Endodermal cell (in vitro differentiated cells): ENCODE data around the gene SH2D6. TPM values are rescaled to one million over a fixed set of nuclear protein-coding genes. Genes with fewer than 3 reads are reported as not detected.

ENCODE experiments used
- DNase-seq: peaks from one replicate; pipeline ENCODE4 v3.0.0-alpha.2; 2017
- H3K27ac ChIP-seq: 2 replicates; pipeline ENCODE4 v1.5.1; 2013; ENCODE audit warnings: mild to moderate bottlenecking, low read depth, low read length, moderate library complexity
- H3K27me3 ChIP-seq: 2 replicates; pipeline ENCODE4 v1.6.1; 2013; ENCODE audit warnings: mild to moderate bottlenecking, low read length, moderate library complexity; ENCODE audit not compliant: insufficient read depth, control insufficient read depth, poor library complexity, severe bottlenecking
- H3K36me3 ChIP-seq: 2 replicates; pipeline ENCODE4 v1.7.0; 2013; ENCODE audit warnings: mild to moderate bottlenecking, low read length, moderate library complexity; ENCODE audit not compliant: control insufficient read depth, insufficient read depth
- H3K4me1 ChIP-seq: one replicate; pipeline ENCODE4 v1.7.0; 2013; ENCODE audit warnings: low read length; ENCODE audit not compliant: control insufficient read depth, insufficient read depth
- H3K4me3 ChIP-seq: 2 replicates; pipeline ENCODE4 v1.5.1; 2013; ENCODE audit warnings: mild to moderate bottlenecking, low read length, moderate library complexity
- H3K9ac ChIP-seq: 2 replicates; pipeline ENCODE4 v1.6.1; 2013; ENCODE audit warnings: mild to moderate bottlenecking, low read length, moderate library complexity; ENCODE audit not compliant: poor library complexity, severe bottlenecking; ENCODE audit errors: extremely low read depth
- H3K9me3 ChIP-seq: 2 replicates; pipeline ENCODE4 v1.6.1; 2013; ENCODE audit warnings: mild to moderate bottlenecking, low read length, moderate library complexity; ENCODE audit not compliant: control insufficient read depth
- H3K27ac Mint-ChIP-seq: 2 replicates; pipeline ENCODE4 v1.8.0; 2020; ENCODE audit warnings: mixed read lengths
- H3K27me3 Mint-ChIP-seq: 2 replicates; pipeline ENCODE4 v1.8.0; 2021; ENCODE audit warnings: mild to moderate bottlenecking, mixed read lengths; ENCODE audit not compliant: insufficient read depth
- H3K36me3 Mint-ChIP-seq: 2 replicates; pipeline ENCODE4 v1.8.0; 2020; ENCODE audit warnings: low read depth, mixed read lengths
- H3K4me1 Mint-ChIP-seq: 2 replicates; pipeline ENCODE4 v1.8.0; 2020; ENCODE audit warnings: mixed read lengths
- H3K4me3 Mint-ChIP-seq: 2 replicates; pipeline ENCODE4 v1.8.0; 2020; ENCODE audit warnings: mild to moderate bottlenecking, moderate library complexity, mixed read lengths
- H3K9me3 Mint-ChIP-seq: 2 replicates; pipeline ENCODE4 v1.8.0; 2020; ENCODE audit warnings: mild to moderate bottlenecking, mixed read lengths
- WGBS, 2 experiments: methylation state at CpG; one replicate each; pipeline versions ENCODE4 v1.1.5 to v1.1.7; 2013; ENCODE audit warnings: missing lambda C conversion rate in 2 of 2, mixed read lengths in 1 of 2; ENCODE audit not compliant: insufficient coverage in 1 of 2, insufficient read length in 1 of 2; 5-methylcytosine and 5-hydroxymethylcytosine counted together
- total RNA-seq, 2 donors: library from RNA; stranded (reverse); fragmentation: NEBNext Ultra II Directional in 1 of 2; extraction: Animal tissue kit (Norgen Biotek cat#: 25700) in 1 of 2; gene quantifications; 2 replicates in 1 of 2; 3 replicates in 1 of 2; pipeline ENCODE4 v1.2.1, GENCODE V29; 2021
- TF ChIP-seq, protein P1 (sequence below): fragments of 200-600 bp; sonication (generic); conservative IDR thresholded peaks from 2 replicates; pipeline ENCODE4 v1.5.0; 2021; ENCODE audit warnings: antibody characterized with exemption, mild to moderate bottlenecking

SH2D6 gene
- total RNA-seq, 2 donors from 2014 or later, result 0.68 to 1.1 TPM

- 90 to 94% methylated on average over 6 to 7 of the region's 7 CpGs for WGBS, 2 experiments
- Histone ChIP-seq H3K27me3 (no peaks in the 10 kb centered on the region), H3K36me3 (no peaks in the 10 kb centered on the region), H3K27ac (no peak overlapping the region), H3K9me3 (no peaks in the 10 kb centered on the region), H3K9ac (no peak overlapping the region), H3K4me3 (no peak overlapping the region), H3K4me1 (peaks cover 14% of the 10 kb centered on the region)
- no peaks in the 10 kb centered on the region for H3K9me3 Mint-ChIP-seq
- no peak for DNase-seq
- H3K27me3 Mint-ChIP-seq, result no peaks in the 10 kb centered on the region
- H3K36me3 Mint-ChIP-seq, result no peaks in the 10 kb centered on the region
- H3K27ac Mint-ChIP-seq, result no peak overlapping the region
- TF ChIP-seq, protein P1, sequence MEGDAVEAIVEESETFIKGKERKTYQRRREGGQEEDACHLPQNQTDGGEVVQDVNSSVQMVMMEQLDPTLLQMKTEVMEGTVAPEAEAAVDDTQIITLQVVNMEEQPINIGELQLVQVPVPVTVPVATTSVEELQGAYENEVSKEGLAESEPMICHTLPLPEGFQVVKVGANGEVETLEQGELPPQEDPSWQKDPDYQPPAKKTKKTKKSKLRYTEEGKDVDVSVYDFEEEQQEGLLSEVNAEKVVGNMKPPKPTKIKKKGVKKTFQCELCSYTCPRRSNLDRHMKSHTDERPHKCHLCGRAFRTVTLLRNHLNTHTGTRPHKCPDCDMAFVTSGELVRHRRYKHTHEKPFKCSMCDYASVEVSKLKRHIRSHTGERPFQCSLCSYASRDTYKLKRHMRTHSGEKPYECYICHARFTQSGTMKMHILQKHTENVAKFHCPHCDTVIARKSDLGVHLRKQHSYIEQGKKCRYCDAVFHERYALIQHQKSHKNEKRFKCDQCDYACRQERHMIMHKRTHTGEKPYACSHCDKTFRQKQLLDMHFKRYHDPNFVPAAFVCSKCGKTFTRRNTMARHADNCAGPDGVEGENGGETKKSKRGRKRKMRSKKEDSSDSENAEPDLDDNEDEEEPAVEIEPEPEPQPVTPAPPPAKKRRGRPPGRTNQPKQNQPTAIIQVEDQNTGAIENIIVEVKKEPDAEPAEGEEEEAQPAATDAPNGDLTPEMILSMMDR, result no peak
- peak overlapping the region; percentile 80 for H3K4me3 Mint-ChIP-seq
- peaks cover 20% of the 10 kb centered on the region for H3K4me1 Mint-ChIP-seq
Observed at GRCh38 chr2:85414761-85415553, 3.6 kb upstream of the SH2D6 start.

GRCh38 chr2:85415980-85416650 is 2.4 kb upstream of the SH2D6 start:
- no peaks in the 10 kb centered on the region for H3K36me3 ChIP-seq
- no peak for DNase-seq
- H3K4me3 Mint-ChIP-seq, result no peak overlapping the region
- 87% methylated on average over 11 to 12 of the region's 12 CpGs for WGBS, 2 experiments
- no peaks in the 10 kb centered on the region for H3K27me3 ChIP-seq
- H3K27ac Mint-ChIP-seq, result no peak overlapping the region
- peaks cover 26% of the 10 kb centered on the region for H3K4me1 Mint-ChIP-seq
- H3K4me1 ChIP-seq, result peaks cover 14% of the 10 kb centered on the region
- TF ChIP-seq, protein P1, result no peak
- H3K9me3 Mint-ChIP-seq, result no peaks in the 10 kb centered on the region
- H3K27me3 Mint-ChIP-seq, result no peaks in the 10 kb centered on the region
- H3K4me3 ChIP-seq, result no peak overlapping the region
- no peak overlapping the region for H3K27ac ChIP-seq
- no peaks in the 10 kb centered on the region for H3K9me3 ChIP-seq
- no peaks in the 10 kb centered on the region for H3K36me3 Mint-ChIP-seq
- H3K9ac ChIP-seq, result no peak overlapping the region

DNA sequence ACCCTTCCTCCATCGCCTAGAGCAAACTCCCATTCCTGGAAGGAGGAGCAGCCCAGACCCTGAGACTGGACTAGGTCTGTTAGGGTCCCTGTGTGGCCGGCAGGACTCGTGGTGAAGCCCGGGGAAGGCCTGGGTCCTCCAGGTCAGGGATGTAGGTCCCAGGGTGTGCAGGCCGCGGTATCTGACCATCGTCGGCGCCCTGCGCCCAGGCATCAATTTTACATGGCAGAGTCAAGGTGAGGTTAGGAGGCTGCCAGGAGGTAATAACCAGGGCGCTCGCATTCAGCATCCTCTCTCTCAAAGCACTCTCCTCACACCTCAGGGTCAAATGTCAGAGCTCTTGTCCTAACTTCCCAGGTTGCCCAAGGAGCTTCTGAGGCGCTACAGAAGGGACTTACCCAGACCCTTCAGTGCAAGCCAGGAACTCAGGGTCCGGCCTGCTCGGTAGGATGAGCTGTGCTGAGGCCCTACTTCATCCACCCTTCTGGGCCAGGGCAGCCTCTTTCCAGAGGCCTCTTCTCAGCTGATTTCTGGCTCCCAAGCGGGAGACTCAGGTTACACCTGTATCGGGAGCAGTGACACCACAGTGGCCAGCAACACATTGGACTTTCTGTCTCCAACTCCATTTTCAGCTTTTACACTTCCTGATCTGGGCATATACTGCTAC is 628 bp downstream of the SH2D6 start:
- peak overlapping the region; percentile 80 for H3K4me3 ChIP-seq
- peak overlapping the region; percentile 94 for H3K27ac Mint-ChIP-seq
- H3K36me3 Mint-ChIP-seq, result no peaks in the 10 kb centered on the region
- no peaks in the 10 kb centered on the region for H3K9me3 ChIP-seq
- TF ChIP-seq, protein P1, result no peak
- peaks cover 33% of the 10 kb centered on the region for H3K4me1 Mint-ChIP-seq
- H3K27ac ChIP-seq, result peak overlapping the region; percentile 76
- H3K36me3 ChIP-seq, result no peaks in the 10 kb centered on the region
- peak overlapping the region; percentile 78 for H3K4me3 Mint-ChIP-seq
- peak overlapping the region; percentile 31 for H3K9ac ChIP-seq
- peaks cover 16% of the 10 kb centered on the region for H3K4me1 ChIP-seq
- 82 to 88% methylated on average over 10 to 17 of the region's 17 CpGs for WGBS, 2 experiments
- DNase-seq, result no peak
- H3K9me3 Mint-ChIP-seq, result no peaks in the 10 kb centered on the region
- no peaks in the 10 kb centered on the region for H3K27me3 Mint-ChIP-seq
- no peaks in the 10 kb centered on the region for H3K27me3 ChIP-seq
